ENCODE results near the gene HPX. TPM values are rescaled to one million over a fixed set of nuclear protein-coding genes. Genes with fewer than 3 reads are reported as not detected.

The HPX gene
- total RNA-seq (2022) = 0.71 and 0.75 TPM in 2 replicates
- percentile 28 among the genes with signal in this experiment for Bru-seq, nascent RNA
- percentile 59 among the genes with signal in this experiment for BruChase-seq, experiment 1, labeled RNA remaining after a 6-hour chase
- BruChase-seq, experiment 2, labeled RNA remaining after a 2-hour chase = percentile 38 among the genes with signal in this experiment
- long read RNA-seq = 0 reads

GRCh38 chr11:6440906-6441358 is at the start of gene HPX:
HPX (minus strand) TSS chr11:6440987; CDS start chr11:6440963, 24 bp downstream.
- no peak within 1 kb of the TSS for H3K4me3 Mint-ChIP-seq (ENCODE audit: unreplicated experiment)
- H3K9me3 Mint-ChIP-seq (ENCODE audit: unreplicated experiment) = no peaks in the 10 kb centered on the region
- H3K36me3 Mint-ChIP-seq (ENCODE audit: insufficient read depth, unreplicated experiment) = no peaks in the 10 kb centered on the region
- no peak for DNase-seq (ENCODE audit: unreplicated experiment)
- H3K27me3 Mint-ChIP-seq (ENCODE audit: insufficient read depth, unreplicated experiment) = no peaks in the 10 kb centered on the region
- H3K27ac Mint-ChIP-seq (ENCODE audit: low read depth, unreplicated experiment) = no peak within 1 kb of the TSS
- no peak for TF ChIP-seq CTCF (IDR thresholded peaks at IDR 0.05; ENCODE audit: unreplicated experiment)
- no peaks in the 10 kb centered on the region for H3K4me1 Mint-ChIP-seq (ENCODE audit: insufficient read depth, unreplicated experiment)
- CTCF ChIA-PET = interaction anchor here (0.7 to 14.6 kb wide), 14 partner anchors 9 to 316 kb away, joined by 3 to 469 read pairs (median 3); partner anchors contain the start of gene APBB1
- intact Hi-C loops (cut with micrococcal nuclease) = loop anchor here (5.0 kb wide), 1 partner anchor 266 kb away; no protein-coding TSS in a partner anchor
- POLR2A ChIA-PET = no interaction called here
- BruUV-seq (replicated peaks) = no TSS peak

GRCh38 chr11:6489306-6489705 is 48.5 kb upstream of the HPX start:
- DNase-seq (ENCODE audit: unreplicated experiment) = no peak
- TF ChIP-seq CTCF (IDR thresholded peaks at IDR 0.05; ENCODE audit: unreplicated experiment) = no peak
- intact Hi-C loops (cut with micrococcal nuclease) = no loop called here
- POLR2A ChIA-PET = interaction anchor here (1.0 to 1.6 kb wide), 2 partner anchors 8 to 194 kb away, joined by 3 to 13 read pairs; partner anchors contain the start of genes ARFIP2, MRPL17 and TIMM10B
- no peaks in the 10 kb centered on the region for H3K9me3 Mint-ChIP-seq (ENCODE audit: unreplicated experiment)
- no peak overlapping the region for H3K4me3 Mint-ChIP-seq (ENCODE audit: unreplicated experiment)
- no peaks in the 10 kb centered on the region for H3K4me1 Mint-ChIP-seq (ENCODE audit: insufficient read depth, unreplicated experiment)
- peaks cover 21% of the 10 kb centered on the region for H3K36me3 Mint-ChIP-seq (ENCODE audit: insufficient read depth, unreplicated experiment)
- no peak overlapping the region for H3K27ac Mint-ChIP-seq (ENCODE audit: low read depth, unreplicated experiment)
- no TSS peak for BruUV-seq (replicated peaks)
- no peaks in the 10 kb centered on the region for H3K27me3 Mint-ChIP-seq (ENCODE audit: insufficient read depth, unreplicated experiment)
- CTCF ChIA-PET = interaction anchor here (0.6 to 10.6 kb wide), 7 partner anchors 11 to 550 kb away, joined by 3 to 65 read pairs (median 4); no protein-coding TSS in a partner anchor

- no peaks in the 10 kb centered on the region for H3K4me1 Mint-ChIP-seq (ENCODE audit: insufficient read depth, unreplicated experiment)
These were observed 48.0 kb upstream of the HPX start for GRCh38 chr11:6488821-6489220.

More at GRCh38 chr11:6488821-6489220, 48.0 kb upstream of the HPX start:
- ChIA-PET POLR2A (interaction anchor here (1.0 to 1.2 kb wide), 2 partner anchors 30 to 115 kb away, joined by 3 read pairs; no protein-coding TSS in a partner anchor), CTCF (interaction anchor here (0.6 to 10.6 kb wide), 7 partner anchors 12 to 550 kb away, joined by 3 to 65 read pairs (median 4); no protein-coding TSS in a partner anchor)
- Mint-ChIP-seq H3K36me3 (ENCODE audit: insufficient read depth, unreplicated experiment) (peaks cover 21% of the 10 kb centered on the region), H3K27me3 (ENCODE audit: insufficient read depth, unreplicated experiment) (no peaks in the 10 kb centered on the region), H3K9me3 (ENCODE audit: unreplicated experiment) (no peaks in the 10 kb centered on the region), H3K4me3 (ENCODE audit: unreplicated experiment) (no peak overlapping the region), H3K27ac (ENCODE audit: low read depth, unreplicated experiment) (no peak overlapping the region)
- TF ChIP-seq CTCF (IDR thresholded peaks at IDR 0.05; ENCODE audit: unreplicated experiment) = no peak
- no TSS peak for BruUV-seq (replicated peaks)
- intact Hi-C loops (cut with micrococcal nuclease) = no loop called here
- DNase-seq (ENCODE audit: unreplicated experiment) = no peak
